PC-9 (cell line): Measurements from ENCODE around the gene PALD1. TPM values are rescaled to one million over a fixed set of nuclear protein-coding genes. Genes with fewer than 3 reads are reported as not detected.

ENCODE experiments used
- BruUV-seq: library from RNA; stranded (reverse); fragments of 400-500 nt; replicated peaks from 2 replicates; lab custom pipeline; 2021; lab: Mats Ljungman, UMichigan
- CTCF ChIA-PET: fragments of 300-600 bp; sonication (Branson Sonifier 250); formaldehyde crosslinking; loops from one replicate; lab custom pipeline; 2022; ENCODE audit warnings: antibody characterized with exemption; lab: Charles Lee
- POLR2A ChIA-PET: fragments of 300-600 bp; sonication (Branson Sonifier 250); formaldehyde crosslinking; loops from one replicate; lab custom pipeline; 2022; ENCODE audit warnings: antibody characterized with exemption; ENCODE audit not compliant: unreplicated experiment; lab: Charles Lee
- DNase-seq, 2 experiments: peaks; one replicate each; pipeline versions ENCODE4 v3.0.0 to v3.0.0-alpha.2; 2015 to 2022; ENCODE audit warnings: mixed read lengths in 1 of 2
- H2AFZ ChIP-seq: fragments of 200-600 bp; sonication (generic); 2 replicates; pipeline ENCODE4 v1.8.1; 2017; ENCODE audit warnings: antibody characterized with exemption
- H3F3A ChIP-seq: fragments of 200-600 bp; sonication (generic); 2 replicates; pipeline ENCODE4 v1.8.1; 2017; ENCODE audit warnings: antibody characterized with exemption, mild to moderate bottlenecking, low read depth; ENCODE audit not compliant: insufficient read depth
- H3K27ac ChIP-seq: fragments of 200-600 bp; sonication (generic); 2 replicates; pipeline ENCODE4 v1.6.1; 2016; ENCODE audit warnings: mixed run types
- H3K27me3 ChIP-seq: fragments of 200-600 bp; sonication (generic); 2 replicates; pipeline ENCODE4 v1.6.1; 2016; ENCODE audit warnings: low read depth, mixed run types; ENCODE audit not compliant: insufficient read depth
- H3K36me3 ChIP-seq: fragments of 200-600 bp; sonication (generic); 2 replicates; pipeline ENCODE4 v1.6.1; 2016; ENCODE audit warnings: low read depth, mixed run types
- H3K4me1 ChIP-seq: fragments of 200-600 bp; sonication (generic); replicated peaks from 2 replicates; pipeline ENCODE4 v1.6.1; 2016; ENCODE audit warnings: mixed run types; ENCODE audit not compliant: insufficient read depth
- H3K4me2 ChIP-seq: fragments of 200-600 bp; sonication (generic); 2 replicates; pipeline ENCODE4 v1.6.1; 2017; ENCODE audit warnings: mixed run types
- H3K4me3 ChIP-seq: fragments of 200-600 bp; sonication (generic); 2 replicates; pipeline ENCODE4 v1.6.1; 2016; ENCODE audit warnings: mixed run types
- H3K79me2 ChIP-seq: fragments of 200-600 bp; sonication (generic); 2 replicates; pipeline ENCODE4 v1.6.1; 2017; ENCODE audit warnings: low read depth, mixed run types
- H3K9me2 ChIP-seq: fragments of 200-600 bp; sonication (generic); 2 replicates; pipeline ENCODE4 v1.8.1; 2017; ENCODE audit warnings: mild to moderate bottlenecking; ENCODE audit not compliant: insufficient read depth
- H3K9me3 ChIP-seq: fragments of 200-600 bp; sonication (generic); 2 replicates; pipeline ENCODE4 v1.8.1; 2016; ENCODE audit warnings: low read depth; ENCODE audit not compliant: insufficient read depth
- H4K20me1 ChIP-seq: fragments of 200-600 bp; sonication (generic); 2 replicates; pipeline ENCODE4 v1.8.1; 2017; ENCODE audit not compliant: insufficient read depth
- EZH2 ChIP-seq: fragments of 200-600 bp; sonication (generic); IDR thresholded peaks from 2 replicates; pipeline ENCODE4 v1.8.0; 2017; ENCODE audit warnings: antibody characterized with exemption, low read depth
- intact Hi-C: fragments of 100-400 bp; cut with micrococcal nuclease; formaldehyde crosslinking; loops from one replicate; pipeline ENCODE4 v1.10.0; 2022; ENCODE audit not compliant: unreplicated experiment
- total RNA-seq: library from RNA; stranded (reverse); gene quantifications from 2 replicates; pipeline ENCODE4 v1.2.3, GENCODE V29; 2021
- TF ChIP-seq, protein P1 (sequence below): fragments of 200-600 bp; sonication (generic); conservative IDR thresholded peaks from 2 replicates; pipeline ENCODE4 v1.6.1; 2017; ENCODE audit warnings: mixed run types, antibody characterized with exemption, mild to moderate bottlenecking, moderate library complexity

Gene PALD1
- total RNA-seq, 1 experiment from 2014 or later, result 5.2 TPM

DNA sequence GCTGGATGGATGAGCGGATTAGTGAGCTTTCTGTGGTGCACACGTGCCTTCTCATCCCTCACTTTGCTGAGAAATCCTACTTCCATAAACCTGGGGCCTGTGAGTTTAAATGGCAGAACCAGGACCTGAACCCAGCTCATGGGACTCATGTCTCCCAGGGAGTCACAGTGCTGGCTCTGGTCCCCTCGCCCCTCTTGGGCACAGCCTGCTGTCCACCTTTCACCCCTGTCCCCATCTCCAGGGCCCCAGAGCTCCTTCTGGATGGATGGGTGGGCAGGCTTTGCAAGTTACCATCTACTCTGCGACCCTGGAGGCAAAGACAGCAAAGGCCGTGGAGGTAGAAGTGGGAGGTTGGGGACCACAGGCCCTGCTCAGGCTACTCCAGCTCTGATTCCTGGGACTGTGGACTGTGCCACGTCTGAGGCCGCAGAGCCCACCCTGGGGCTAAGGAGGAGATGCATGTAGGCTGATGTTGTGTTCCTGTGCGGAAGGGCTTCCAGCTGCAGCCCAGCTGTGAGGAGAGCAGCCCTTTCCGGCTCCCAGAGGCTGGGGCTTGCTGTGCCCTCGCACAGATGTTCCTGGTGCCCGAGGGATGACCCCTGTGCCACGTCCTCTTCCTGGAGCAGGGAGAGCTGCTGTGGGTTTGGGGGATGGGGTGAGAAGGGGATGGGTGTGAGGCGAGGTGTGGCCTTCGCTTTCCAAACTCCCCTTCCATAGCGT, 83.6 kb downstream of the PALD1 start:
- H3K27ac ChIP-seq, result no peak overlapping the region
- DNase-seq, result no peak
- no TSS peak for BruUV-seq
- H4K20me1 ChIP-seq, result 0 out of 2 replicates have a peak, but pooled peaks cover 4% of the 10 kb centered on the region
- H3K9me2 ChIP-seq, result no peaks in the 10 kb centered on the region
- ChIA-PET POLR2A (no interaction called here), CTCF (no interaction called here)
- H3K4me2 ChIP-seq, result no peak overlapping the region
- H2AFZ ChIP-seq, result no peak overlapping the region
- intact Hi-C loops, result no loop called here
- H3K79me2 ChIP-seq, result no peaks in the 10 kb centered on the region
- no peak for TF ChIP-seq EZH2
- no peaks in the 10 kb centered on the region for H3K4me1 ChIP-seq
- no peaks in the 10 kb centered on the region for H3K36me3 ChIP-seq
- no peak overlapping the region for H3K4me3 ChIP-seq
- no peaks in the 10 kb centered on the region for H3K9me3 ChIP-seq
- H3F3A ChIP-seq, result no peaks in the 10 kb centered on the region
- H3K27me3 ChIP-seq, result no peaks in the 10 kb centered on the region

DNA sequence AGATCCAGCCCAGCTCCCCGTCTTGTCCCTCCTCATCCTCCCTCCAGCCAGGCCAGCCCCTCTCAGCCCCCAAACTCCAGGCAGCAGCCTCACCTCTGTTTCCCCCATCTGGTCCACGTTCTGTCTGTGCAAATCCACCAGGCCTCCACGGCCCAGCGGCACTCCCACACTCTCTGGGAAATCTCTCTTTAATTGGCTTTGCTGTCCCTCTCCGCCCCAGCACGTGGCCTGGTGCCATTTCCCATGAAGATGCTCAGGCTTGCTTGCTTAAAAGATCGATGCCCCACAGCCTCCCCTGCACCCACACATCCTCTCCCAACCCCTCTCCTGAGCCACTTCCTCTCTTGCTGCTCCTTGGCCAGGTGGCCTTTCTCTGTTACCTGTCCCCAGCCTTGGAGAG, 84.7 kb downstream of the PALD1 start:
- no TSS peak for BruUV-seq
- intact Hi-C loops, result no loop called here
- no peak overlapping the region for H2AFZ ChIP-seq
- CTCF ChIA-PET, result no interaction called here
- H3K27ac ChIP-seq, result no peak overlapping the region
- DNase-seq, result no peak
- H3F3A ChIP-seq, result no peaks in the 10 kb centered on the region
- H3K79me2 ChIP-seq, result no peaks in the 10 kb centered on the region
- no peak overlapping the region for H3K4me3 ChIP-seq
- POLR2A ChIA-PET, result no interaction called here
- no peaks in the 10 kb centered on the region for H3K4me1 ChIP-seq
- no peaks in the 10 kb centered on the region for H3K9me2 ChIP-seq
- no peaks in the 10 kb centered on the region for H3K9me3 ChIP-seq
- H3K4me2 ChIP-seq, result no peak overlapping the region
- TF ChIP-seq, protein P1, sequence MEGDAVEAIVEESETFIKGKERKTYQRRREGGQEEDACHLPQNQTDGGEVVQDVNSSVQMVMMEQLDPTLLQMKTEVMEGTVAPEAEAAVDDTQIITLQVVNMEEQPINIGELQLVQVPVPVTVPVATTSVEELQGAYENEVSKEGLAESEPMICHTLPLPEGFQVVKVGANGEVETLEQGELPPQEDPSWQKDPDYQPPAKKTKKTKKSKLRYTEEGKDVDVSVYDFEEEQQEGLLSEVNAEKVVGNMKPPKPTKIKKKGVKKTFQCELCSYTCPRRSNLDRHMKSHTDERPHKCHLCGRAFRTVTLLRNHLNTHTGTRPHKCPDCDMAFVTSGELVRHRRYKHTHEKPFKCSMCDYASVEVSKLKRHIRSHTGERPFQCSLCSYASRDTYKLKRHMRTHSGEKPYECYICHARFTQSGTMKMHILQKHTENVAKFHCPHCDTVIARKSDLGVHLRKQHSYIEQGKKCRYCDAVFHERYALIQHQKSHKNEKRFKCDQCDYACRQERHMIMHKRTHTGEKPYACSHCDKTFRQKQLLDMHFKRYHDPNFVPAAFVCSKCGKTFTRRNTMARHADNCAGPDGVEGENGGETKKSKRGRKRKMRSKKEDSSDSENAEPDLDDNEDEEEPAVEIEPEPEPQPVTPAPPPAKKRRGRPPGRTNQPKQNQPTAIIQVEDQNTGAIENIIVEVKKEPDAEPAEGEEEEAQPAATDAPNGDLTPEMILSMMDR, result no peak
- no peak for TF ChIP-seq EZH2
- no peaks in the 10 kb centered on the region for H3K36me3 ChIP-seq
- H4K20me1 ChIP-seq, result 0 out of 2 replicates have a peak, but pooled peaks cover 4% of the 10 kb centered on the region
- no peaks in the 10 kb centered on the region for H3K27me3 ChIP-seq

DNA sequence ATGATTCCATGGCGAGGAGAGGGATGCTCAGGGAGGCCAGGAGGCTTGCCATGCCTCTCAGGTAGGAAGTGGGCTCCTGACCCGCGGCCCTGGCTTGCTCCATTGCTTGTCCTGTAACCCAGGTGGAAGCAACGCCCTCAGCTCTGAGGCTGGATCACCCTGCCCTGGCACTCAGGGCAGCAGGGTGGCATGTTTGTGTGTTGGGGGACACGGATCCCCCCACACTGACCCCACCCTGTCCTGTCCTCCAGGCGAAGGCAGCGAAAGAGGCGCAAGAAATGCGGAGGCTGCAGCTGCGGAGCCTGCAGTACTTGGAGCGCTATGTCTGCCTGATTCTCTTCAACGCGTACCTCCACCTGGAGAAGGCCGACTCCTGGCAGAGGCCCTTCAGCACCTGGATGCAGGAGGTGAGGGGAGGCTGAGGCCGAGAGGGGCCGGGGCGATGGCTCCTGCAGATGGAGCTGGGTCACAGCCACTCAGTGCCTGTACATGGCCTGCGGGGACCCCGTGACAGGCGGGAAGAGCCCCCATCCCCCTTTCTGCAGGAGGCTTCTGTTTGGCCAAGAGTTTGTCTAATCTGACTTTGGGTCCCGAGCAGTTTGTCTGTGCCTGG, 85.7 kb downstream of the PALD1 start:
- no peaks in the 10 kb centered on the region for H3K9me2 ChIP-seq
- H3F3A ChIP-seq, result no peaks in the 10 kb centered on the region
- CTCF ChIA-PET, result no interaction called here
- intact Hi-C loops, result no loop called here
- H4K20me1 ChIP-seq, result 0 out of 2 replicates have a peak, but pooled peaks cover 4% of the 10 kb centered on the region
- H3K36me3 ChIP-seq, result no peaks in the 10 kb centered on the region
- H3K79me2 ChIP-seq, result no peaks in the 10 kb centered on the region
- POLR2A ChIA-PET, result no interaction called here
- no peak overlapping the region for H3K4me3 ChIP-seq
- no peak for TF ChIP-seq EZH2
- no peaks in the 10 kb centered on the region for H3K27me3 ChIP-seq
- H2AFZ ChIP-seq, result no peak overlapping the region
- H3K9me3 ChIP-seq, result no peaks in the 10 kb centered on the region
- DNase-seq, result no peak
- no peaks in the 10 kb centered on the region for H3K4me1 ChIP-seq
- no TSS peak for BruUV-seq
- H3K4me2 ChIP-seq, result no peak overlapping the region
- no peak overlapping the region for H3K27ac ChIP-seq

DNA sequence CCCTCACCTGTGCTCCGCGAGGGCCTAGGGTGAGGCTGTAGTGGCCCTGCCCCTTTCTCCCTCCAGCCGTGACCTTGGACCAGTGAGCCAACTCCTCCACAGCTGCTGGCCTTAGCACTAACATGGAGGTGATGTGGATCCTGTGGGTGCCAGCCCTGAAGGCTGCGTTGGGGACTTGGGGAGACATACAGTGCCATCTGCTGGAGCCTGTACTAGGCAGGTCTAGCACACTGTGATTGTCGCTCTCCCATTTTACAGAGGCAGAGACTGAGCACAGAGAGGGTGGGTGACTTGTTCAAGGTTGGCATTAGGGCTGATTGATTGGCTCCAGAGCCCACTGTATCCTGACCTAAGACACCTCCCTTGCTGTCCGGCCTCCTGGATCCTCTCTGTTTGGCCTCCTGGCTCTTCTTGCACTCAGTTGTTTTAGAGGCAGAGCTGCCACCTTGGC, 86.4 kb downstream of the PALD1 start:
- Histone ChIP-seq H4K20me1 (0 out of 2 replicates have a peak, but pooled peaks cover 4% of the 10 kb centered on the region), H2AFZ (no peak overlapping the region), H3K4me3 (no peak overlapping the region), H3K27me3 (no peaks in the 10 kb centered on the region), H3K27ac (no peak overlapping the region), H3K4me1 (no peaks in the 10 kb centered on the region), H3K79me2 (no peaks in the 10 kb centered on the region), H3K4me2 (no peak overlapping the region), H3F3A (no peaks in the 10 kb centered on the region), H3K36me3 (no peaks in the 10 kb centered on the region), H3K9me2 (no peaks in the 10 kb centered on the region), H3K9me3 (no peaks in the 10 kb centered on the region)
- no peak for DNase-seq
- intact Hi-C loops, result no loop called here
- CTCF ChIA-PET, result no interaction called here
- TF ChIP-seq, protein P1, result no peak
- no peak for TF ChIP-seq EZH2
- POLR2A ChIA-PET, result no interaction called here
- BruUV-seq, result no TSS peak
